Stimulated activated CD4-positive, alpha-beta T cell treated with anti-CD3 and anti-CD28 coated beads, Interleukin-1b, Interleukin-23, amount 100 ng/mL, for 48 hours (primary cell): ENCODE results near the gene SMARCD1.
"Not testable (repeated sequence)": the region's sequence is repeated elsewhere in the genome, so short reads cannot be mapped to it uniquely, and the experiment has no call there.

Source experiments
- DNase-seq: peaks from one replicate; pipeline ENCODE4 v3.0.0-alpha.2; 2020

Gene SMARCD1

DNA sequence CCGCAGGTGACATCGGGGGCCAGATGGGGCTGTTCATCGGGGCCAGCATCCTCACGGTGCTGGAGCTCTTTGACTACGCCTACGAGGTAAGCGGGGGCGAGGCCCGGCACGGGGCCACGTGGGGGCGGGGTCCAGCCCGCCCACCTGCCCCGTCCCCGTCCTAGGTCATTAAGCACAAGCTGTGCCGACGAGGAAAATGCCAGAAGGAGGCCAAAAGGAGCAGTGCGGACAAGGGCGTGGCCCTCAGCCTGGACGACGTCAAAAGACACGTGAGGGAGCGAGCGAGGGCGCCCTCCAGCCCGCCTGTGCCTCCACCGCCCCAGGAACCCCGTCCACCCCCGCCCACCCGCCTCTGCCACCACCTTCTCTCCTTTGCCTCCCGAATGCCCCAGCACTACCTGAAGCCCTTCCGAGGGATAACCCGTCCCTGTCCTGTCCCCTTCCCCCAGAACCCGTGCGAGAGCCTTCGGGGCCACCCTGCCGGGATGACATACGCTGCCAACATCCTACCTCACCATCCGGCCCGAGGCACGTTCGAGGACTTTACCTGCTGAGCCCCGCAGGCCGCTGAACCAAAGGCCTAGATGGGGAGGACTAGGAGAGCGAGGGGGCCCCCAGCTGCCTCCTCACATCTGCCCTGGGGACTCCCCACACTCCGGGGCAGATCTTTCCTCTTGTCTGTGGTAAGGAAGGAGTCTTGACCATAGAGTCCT is 3.9 kb upstream of the SMARCD1 start:
- DNase-seq: no peak

DNA sequence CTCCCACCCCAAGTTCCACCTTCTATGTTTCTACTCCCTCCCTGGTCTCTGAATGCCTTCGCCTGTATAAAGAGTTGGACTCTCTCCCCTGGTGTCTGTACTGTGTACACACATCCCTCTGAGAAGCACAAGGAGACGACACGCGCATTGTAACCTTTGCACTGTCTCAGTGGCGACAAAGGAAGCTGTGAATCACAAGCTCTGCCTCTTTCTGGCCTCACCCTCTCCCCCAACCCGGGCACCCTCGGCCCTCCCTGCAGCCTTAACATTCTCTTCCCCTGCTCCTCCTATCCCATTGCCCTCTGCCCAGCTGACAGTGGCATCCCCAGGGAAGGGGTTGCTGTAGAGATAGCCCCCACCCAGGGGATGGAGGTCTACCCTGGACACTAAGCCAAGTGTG is 2.5 kb upstream of the SMARCD1 start:
- DNase-seq: no peak

DNA sequence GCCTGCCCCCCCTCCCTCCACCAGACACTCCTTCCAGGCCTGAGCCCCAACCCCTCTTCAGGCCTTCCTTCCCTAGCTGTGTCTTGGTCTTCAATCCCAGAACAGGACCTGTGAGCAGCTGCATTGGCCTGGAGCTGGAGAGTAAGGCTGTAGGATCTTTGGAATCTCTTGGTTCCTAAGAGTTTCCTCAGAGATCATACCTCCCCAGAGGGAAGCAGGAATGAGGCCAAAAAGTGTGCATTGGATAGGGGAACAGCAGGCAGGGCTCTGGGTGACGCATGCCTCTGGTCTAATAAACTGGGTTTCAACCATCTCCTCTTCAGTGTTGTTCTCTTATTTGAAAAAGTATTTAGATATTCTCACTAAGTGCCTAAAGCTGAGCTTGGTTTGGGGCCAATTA is 1.8 kb upstream of the SMARCD1 start:
- no peak for DNase-seq

DNA sequence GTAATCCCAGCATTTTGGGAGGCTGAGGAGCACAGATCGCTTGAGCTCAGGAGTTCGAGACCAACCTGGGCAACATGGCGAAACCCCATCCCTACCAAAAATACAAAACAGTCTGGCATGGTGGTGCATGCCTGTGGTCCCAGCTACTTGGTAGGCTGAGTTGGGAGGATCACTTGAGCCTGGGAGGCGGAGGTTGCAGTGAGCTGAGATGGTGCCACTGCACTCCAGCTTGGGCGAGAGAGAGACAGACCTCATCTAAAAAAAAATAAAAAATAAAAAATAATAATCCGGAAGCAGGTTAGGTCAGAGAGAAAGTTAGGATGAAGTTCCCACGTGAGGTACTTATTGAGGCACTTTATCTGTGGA is 750 bp upstream of the SMARCD1 start:
- not testable (repeated sequence) for DNase-seq

DNA sequence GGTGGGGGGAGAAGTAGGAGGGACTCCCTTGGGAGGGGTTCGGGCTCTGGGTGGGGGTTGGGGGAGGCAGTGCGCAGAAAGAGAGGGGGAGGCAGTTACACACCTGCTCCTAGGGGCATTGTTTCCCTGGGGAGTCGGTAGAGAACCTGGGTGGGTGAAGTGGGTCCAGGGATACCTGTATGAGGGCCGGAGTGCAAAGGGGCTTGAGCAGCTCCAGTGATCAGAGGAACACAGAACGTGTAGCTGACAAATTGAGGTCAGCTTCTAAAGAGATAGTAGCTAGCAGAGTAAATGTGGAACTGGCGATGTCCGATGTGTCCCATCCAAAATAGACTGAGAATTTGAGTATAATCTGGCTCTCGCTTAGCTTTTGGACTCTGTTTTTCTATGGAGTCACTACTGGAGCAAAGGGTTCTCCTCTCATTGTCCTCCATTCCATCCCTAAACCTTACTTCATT is 502 bp downstream of the SMARCD1 start:
- DNase-seq: no peak

DNA sequence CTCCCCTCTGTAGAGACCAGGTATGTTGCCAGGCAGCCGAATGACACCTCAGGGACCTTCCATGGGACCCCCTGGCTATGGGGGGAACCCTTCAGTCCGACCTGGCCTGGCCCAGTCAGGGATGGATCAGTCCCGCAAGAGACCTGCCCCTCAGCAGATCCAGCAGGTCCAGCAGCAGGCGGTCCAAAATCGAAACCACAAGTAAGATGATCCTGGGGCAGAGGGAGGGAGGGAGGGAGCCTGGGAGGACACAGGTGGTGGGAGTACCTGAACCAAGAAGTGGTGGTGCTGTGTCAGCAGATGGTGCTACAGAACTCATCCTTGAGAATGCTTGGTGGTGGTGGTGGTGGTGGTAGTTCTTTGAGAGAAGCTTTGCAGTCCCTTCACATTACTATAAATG is 1.0 kb downstream of the SMARCD1 start:
- no peak for DNase-seq

DNA sequence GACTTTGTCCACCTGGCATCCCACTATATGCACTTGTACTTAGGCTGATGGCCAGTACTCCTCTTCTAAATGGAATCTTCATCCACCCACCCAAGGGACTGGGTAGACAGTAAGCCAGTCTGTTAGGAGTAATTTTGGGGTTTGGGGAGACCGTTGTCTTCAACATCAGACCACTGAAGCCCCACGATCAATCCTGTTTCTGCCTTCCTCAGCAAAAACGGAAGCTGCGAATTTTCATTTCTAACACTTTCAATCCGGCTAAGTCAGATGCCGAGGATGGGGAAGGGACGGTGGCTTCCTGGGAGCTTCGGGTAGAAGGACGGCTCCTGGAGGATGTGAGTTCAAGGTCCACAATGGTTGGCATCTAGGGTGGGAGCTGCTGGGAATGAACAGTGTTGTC is 2.0 kb downstream of the SMARCD1 start:
- no peak for DNase-seq

DNA sequence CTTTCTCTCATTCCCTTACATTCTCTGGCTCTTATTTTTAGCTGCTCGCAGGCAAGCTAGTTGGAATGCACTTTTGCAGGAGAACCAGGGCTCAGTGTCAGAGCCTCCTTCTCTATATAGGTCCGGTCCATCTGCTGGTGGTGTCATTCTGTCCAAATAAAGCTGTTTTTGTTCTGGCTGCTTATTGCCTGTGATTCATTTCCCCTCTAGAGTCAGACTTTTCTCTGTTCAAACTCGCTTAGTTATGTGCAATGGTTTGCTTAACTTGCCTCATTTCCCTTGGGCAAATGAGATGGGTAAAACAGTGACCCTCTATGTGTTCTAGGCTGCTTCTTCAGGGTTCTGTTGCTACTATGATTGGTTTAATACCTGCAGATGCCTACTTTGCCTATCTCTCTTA is 2.9 kb downstream of the SMARCD1 start:
- no peak for DNase-seq

DNA sequence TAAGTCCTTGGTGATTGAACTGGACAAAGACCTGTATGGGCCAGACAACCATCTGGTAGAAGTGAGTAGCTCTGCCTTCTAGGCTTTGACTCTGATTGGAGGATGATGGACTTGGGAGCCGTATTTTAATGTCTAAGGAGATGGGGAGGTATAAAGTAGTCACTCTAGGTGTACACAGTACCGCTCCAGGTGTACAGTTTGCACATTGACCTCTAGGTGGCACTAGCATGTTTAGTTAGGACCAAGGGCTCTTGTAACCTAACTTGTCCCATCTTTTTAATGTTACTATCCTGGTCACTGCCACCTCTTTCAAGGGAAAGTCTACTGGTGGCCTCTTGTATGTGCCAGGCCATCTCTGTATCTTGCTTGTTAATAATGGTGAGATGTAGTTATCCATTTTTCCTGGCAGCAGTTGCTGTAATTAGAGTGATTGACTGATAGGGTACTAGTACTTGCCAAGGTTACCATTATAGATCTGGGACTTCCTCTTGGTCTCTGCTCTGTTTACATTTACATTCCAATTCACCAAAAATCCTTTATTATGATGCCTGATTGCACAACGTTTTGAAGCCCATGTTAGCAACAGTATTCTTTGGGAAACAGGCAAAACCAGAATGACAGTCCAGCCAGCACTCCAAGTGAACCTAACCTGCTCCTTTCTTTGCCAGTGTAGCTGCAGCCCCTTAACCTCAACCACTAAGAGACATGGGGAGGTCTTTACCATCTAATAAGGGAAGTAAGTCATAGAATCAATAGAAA is 3.6 kb downstream of the SMARCD1 start:
- DNase-seq: peak; percentile 58

DNA sequence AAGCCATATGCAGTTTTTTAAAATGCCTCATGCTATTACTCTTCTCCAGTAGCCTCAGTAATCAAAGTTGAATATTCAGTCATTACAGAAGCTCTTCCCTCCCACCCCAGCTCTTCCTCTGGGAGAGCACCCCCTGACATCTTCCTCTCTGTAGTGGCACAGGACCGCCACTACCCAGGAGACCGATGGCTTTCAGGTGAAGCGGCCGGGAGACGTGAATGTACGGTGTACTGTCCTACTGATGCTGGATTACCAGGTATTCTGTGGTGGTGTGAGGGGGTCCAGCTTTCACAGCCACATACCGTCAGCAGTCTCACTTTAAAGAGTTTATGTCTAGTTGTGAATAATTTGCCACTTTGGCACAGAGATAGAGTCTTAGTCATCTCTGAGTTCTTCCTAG is 4.6 kb downstream of the SMARCD1 start:
- no peak for DNase-seq

DNA sequence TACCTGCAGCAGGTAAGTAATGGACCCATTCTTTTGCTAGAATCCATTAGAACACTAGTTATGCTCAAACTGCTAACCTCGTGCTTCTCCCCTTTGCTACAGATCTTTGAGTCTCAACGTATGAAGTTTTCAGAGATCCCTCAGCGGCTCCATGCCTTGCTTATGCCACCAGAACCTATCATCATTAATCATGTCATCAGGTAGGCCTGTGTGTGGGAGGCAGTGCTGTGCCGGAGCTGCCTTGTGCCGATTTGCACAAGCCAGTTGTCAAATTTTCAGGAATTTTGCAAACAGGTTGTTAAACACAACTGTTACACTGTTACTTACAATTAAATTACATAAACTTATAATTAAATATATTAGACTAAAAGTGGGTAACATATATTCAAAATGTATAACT is 5.2 kb downstream of the SMARCD1 start:
- no peak for DNase-seq

DNA sequence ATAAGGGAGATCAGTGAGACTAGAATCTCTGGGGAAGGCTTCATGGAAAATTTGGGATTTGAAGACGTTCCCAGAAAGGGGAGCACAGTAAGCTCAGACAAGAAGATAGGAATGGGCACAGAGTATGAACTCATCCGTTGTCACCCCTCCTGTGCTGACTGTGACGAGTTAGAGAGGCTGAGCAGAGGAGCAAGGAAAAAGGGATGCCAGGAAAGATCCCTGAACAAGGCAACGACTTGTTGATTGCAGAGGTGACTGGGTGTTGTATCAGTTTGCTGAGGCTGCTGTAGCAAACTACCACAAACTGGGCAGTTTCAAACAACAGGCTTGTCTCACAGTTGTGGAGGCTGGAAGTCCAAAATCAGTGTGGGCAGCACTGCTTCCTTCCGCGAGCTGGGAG is 12.8 kb downstream of the SMARCD1 start:
- DNase-seq: no peak

DNA sequence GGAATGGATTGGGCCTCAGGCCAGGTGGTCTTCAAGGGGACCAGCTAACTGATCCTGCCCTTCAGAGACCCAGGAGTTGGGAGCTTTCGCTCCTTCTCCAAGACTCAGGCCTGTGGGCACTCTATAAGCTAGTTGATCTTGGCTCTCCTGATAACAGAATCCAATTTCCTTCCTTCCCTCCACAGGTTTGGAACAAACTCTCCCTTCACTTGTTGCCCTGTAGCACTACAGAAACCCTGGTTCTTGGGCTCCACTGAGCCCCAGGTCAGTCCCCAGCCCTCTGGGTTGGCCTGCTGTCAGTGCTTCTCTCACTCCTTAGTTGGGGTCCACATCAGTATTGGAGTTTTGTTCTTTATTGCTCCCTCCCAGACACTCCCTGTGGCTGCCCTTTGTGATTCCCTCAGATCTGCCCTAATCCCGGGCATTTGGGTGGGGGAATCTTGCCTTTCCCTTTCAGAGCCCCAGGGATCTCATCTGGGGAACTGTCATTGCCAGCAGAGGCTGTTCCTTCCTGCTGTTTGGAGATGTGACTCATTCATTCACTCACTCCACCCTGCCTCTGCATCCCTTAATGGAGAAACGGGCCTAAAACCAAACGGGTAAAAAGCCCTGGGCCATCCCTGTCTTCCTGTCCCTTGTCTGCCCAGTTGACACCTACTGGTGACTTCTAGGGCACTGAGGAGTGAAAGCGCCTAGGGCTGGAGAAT is 14.3 kb downstream of the SMARCD1 start:
- no peak for DNase-seq

DNA sequence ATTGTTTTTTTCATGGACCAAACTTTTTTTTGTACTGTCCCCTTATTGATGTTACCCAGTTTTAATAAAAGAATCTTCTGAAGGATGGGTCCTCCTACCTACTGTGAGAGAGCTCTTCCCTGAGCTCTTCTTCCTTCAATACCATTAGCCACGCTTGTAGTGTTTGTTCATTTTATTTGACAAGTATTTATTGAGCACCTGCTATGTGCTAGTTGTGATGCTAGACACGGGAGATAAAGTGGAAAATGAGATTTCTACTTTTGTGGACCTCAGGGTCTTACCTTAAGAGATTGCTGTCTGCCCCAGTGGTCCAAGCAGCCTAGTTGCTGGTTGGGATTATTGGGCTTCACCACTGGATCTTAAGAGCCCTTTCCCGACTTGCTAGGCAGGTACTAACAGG is 15.4 kb downstream of the SMARCD1 start:
- DNase-seq: no peak

DNA sequence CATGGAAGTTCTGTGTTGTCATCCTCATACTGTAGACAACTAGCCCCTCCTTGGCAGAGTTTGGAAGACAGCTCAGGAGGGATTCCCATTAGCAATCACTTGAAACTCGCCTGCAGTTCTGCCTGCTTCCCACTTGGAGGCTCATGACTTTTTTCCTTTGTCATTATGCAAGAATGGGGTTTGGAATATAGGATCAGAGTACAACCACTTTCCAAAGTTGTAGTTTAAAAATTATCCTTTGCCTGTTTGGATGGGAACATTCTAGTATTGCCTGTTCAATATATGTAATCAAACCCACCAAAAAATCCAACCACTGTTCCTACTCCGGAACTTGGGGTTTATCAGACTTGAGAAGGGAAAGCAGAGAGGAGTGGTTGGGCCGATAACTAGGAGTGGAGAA is 16.5 kb downstream of the SMARCD1 start:
- DNase-seq: no peak

DNA sequence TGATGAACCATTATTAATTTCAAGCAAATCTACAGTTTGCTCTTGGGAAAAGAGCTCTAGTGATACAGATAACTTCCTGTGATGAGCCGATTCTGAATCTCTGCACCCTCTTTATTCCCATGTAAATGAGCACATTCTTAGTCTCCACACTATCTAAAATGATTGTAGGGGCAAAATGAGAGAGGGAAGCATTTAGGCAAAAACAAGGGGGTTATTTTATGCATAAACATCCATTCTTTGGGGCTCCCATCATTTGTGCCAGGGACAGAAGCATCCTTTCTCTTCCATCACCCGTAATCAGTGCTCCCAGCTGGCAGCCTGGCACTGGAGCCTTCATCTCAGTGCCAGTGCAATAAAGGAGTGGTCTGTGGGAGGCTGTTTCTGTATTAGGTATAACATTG is 17.0 kb downstream of the SMARCD1 start:
- DNase-seq: no peak

DNA sequence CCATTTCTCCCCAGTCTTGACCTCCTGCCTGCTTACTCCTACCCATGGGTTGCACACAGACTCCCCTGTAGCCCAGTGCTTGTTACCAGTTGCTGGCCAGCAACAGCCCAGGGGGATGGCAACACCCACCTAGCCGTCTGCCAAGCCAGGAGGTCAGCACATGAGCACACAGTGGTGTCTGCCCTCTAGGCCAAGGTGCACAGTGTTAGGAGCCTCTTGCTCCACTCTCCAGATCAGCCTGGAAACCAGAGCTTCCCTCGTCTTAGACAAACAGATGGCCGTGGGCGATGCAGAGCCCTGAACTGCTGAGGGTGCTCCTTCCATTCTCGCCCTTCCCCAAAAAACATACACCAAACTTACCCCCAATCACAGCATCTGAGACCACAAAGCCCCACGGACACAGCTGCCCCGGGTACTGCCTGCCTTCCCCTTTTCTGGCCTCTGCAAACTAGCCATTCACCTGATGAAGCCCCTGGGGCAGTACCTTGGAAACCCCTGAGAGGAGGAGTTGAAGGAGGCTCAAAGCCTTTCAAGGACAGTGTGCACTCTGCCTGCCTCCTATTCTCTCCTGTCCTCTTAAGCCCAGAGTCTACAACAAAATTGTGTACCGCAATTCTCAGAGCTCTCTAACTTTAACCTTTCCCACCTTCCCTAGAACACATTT is 17.6 kb downstream of the SMARCD1 start:
- DNase-seq: no peak

DNA sequence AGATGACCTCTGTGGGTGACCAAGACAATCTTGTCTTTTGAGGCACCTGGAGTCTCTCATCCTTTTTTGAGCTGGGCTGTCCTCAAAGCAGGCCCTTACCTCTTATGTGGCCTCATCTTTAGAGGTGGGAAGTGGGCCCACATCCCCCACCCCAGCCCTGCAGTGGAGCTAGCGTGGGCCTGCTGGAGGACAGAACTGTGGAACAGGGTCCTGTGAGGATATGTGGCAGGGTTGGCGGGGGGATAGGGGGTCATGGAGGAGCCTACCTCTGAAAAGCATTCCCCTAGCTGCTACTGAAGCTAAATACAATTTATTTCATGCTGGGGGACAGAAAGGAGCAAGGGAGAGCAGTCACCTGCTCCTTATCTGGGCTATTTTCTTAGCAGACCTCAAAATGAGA is 18.2 kb downstream of the SMARCD1 start:
- no peak for DNase-seq

DNA sequence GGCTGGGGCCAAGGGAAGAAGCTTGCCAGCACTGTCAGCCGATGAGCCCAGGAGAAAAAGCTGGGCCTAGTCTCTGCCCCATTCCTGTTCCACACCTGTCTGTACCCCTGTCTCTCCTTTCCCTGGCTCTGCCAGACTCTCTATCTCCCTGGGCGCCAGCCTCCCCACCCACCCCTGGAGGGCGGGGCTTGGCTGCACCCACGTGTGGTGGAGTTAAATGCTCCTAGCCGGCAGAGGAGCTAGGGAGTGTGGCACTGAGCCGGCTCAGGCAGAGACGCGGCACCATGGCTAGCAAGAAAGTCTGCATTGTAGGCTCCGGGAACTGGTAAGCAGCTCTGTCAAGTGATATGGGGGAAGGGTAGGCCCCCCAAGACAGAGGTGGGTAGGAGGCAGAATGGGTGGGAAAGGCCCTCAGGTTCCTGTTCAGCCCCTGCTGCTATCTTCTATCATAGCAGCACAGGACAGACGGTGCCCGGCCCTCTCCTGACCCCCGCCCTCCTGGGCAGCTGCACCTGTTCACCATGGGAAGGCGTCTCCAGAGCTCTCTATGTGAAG is 18.7 kb downstream of the SMARCD1 start, which contains the start of gene GPD1:
TSS of gene GPD1 (plus strand) at position 242 of the 555 bp plus-strand sequence. CDS start at position 285, 43 bp downstream.
- no peak for DNase-seq

DNA sequence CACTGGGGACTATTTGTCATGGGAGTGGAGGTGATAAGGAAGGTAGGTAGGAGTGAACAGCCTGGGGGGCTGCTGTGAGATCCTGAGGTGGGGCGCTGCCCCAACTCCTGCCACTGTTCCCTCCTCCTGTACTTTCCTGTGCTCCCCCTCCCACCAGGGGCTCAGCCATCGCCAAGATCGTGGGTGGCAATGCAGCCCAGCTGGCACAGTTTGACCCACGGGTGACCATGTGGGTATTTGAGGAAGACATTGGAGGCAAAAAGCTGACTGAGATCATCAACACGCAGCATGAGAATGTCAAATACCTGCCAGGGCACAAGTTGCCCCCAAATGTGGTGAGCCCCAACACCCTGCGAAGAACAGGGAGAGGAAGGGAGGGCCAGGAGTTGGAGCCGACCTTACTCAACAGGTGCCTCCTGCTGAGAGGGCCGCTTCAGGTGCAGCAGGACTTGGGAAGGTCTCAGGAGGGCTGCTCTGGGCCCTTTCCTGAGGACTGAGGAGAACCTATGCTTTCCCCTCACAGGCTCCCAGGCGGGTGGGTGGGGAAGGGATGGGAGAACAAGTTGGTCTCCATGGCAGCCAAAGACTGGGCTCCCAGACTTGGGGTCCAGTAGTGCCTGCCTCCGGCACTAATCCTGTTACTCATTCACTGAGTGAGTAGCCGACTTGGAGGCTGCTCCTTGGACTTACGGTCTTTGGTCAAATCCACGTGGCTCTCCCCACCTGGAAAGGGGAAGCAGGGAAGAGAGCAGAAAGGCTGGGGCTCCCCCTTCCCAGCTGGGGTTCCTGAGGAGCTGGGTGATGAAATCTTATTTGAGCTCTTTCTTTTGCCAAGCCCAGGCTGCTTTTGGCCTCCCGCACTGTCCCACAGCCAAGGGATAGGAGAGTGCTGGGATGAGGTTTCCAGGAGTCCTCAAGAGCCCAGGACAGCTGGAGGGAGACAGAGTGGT is 19.6 kb downstream of the SMARCD1 start:
- DNase-seq: no peak

DNA sequence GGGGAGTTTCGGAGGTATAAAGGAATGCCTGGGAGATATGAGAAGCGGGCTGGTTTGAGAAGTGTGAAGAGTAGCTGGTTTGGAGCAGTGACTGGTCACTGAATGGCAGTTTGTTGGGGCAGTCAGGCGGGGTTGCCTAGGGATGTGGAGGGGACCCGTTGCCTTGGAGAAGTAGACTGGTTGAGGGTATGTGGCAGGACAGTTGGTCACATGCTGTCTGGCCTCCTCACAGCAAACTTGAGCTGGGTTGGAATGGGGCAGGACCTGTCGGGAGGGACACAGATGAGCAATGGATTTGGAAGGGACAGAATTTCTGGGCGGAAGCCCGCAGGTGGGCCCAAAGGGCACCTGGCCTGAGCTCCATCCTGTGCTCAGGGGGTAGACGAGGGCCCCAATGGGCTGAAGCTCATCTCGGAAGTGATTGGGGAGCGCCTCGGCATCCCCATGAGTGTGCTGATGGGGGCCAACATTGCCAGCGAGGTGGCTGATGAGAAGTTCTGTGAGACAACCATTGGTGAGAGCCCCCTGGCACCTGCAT is 20.8 kb downstream of the SMARCD1 start:
- no peak for DNase-seq

DNA sequence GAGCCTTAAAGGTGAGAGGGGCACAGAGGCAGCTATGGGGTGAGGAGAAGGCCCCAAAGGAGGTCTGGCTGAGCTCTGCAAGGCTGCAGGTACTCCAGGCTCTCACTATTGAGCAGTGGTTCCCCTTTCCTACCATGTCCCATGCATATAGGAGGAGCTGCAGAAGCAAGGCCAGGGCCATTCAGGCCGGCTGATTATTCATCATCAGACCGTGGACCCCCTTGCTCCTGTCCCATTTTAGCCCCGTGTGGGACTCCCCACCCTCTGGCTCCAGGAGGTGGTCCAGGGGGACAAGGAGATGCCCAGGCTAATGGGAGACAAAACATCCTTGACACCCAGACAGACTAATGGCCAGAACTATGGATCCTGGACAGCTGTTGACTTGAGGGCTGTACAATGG is 21.8 kb downstream of the SMARCD1 start:
- no peak for DNase-seq
